GM18502 (cell line): ENCODE data around the gene IQSEC1.

Source experiments
- ATAC-seq: cut with Tn5 transposase; IDR thresholded peaks from one replicate; pipeline ENCODE4 v1.9.1; 2021; ENCODE audit warnings: mild to moderate bottlenecking; ENCODE audit not compliant: unreplicated experiment, poor library complexity

IQSEC1 gene

GRCh38 chr3:13071695-13072094 lies 1.5 kb downstream of the IQSEC1 start:
- ATAC-seq: peak; percentile 2

DNA sequence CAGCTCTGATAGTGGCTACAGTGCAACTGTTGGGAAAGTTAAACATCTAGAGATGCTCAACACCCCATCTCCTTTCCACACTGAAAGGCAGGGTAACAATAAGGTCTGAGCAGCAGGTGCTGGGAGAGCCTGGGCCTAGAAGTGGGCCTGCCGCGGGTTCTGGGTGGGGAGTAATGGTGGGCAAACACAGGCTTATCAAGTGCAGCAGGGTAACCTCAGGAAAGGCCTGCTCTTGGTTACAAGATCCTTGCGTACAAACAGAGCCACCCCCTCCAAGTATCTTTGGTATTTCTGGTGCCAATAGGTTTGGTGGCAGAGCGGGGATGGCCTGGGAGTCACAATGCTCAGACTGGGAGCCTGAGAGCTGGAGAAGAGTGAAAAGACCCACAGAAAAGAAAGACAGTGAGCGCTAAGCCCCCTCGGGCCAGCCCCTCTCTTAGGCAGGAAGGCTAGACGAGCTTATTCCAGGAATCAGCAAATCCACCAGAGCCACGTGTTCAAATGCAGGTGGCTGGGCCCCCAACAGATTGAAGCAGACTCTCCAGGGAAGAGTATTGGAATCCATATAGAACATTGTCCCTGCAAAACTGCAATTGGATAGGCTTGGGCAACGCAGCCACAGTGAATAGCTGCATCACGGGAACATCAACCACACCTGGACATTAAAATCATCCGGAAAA lies 2.7 kb downstream of the IQSEC1 start:
- no peak for ATAC-seq

DNA sequence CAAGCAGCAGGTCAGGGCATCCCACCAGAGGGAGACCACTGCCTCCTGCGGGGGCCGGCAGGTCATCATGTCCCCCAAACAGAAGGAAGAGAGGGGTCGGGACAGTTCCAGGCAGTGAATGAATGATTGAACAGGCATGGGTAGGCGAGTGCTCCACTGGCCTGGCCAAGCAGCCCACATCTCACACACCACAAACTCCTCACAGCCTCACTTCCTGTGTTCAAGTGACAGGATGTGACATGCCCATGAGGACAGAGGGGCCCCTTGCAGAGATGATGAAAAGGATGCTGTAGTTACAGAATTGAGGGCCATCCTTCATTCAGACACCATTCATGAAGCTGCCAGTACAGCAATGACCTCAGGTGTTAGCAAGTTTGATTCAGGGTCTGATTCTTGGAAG lies 3.7 kb downstream of the IQSEC1 start:
- peak; percentile 66 for ATAC-seq

GRCh38 chr3:13068269-13069010 lies 4.8 kb downstream of the IQSEC1 start:
- ATAC-seq: no peak

DNA sequence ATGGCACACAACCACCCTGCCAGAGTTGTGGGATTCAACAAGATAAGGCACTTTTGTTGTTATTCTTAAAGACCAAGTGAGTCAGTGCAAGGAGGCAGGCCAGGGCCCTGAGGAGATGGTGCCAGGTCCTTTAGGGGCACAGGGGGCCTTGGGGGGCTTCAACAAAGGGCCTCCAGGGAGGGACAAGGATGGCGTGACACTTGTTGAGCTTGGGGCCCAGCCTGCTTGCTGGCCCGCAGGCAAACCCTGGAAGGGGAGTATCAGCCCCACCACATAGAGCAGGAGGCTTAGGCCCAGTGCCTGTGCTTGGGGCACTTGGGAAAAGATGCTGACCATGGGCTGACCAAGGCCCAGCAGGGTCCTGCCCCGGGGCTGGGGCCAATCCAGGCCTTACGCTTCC lies 5.5 kb downstream of the IQSEC1 start:
- ATAC-seq: no peak

DNA sequence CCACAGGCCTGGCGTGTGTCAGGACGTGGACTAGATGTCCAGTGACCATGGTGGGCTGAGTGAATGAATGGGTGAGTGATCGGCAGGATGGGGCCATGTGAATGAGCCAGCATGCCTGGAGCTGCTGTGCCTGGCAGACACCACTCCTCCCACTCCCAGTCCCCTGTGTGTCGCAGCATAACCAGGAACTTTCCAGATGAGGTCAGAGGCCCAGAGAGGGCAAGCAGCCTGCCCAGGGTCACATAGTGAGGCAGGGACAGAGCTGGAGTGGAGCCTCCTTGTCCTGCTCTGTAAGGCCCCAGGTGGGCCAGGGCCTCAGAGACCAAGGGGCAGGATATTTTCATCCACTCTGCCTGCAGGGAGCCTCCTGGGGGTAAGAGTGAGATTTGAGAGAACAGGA lies 6.4 kb downstream of the IQSEC1 start:
- ATAC-seq: no peak

GRCh38 chr3:13066236-13066635 lies 7.0 kb downstream of the IQSEC1 start:
- no peak for ATAC-seq

- no peak for ATAC-seq
Measured at GRCh38 chr3:13065727-13066126, 7.5 kb downstream of the IQSEC1 start.

DNA sequence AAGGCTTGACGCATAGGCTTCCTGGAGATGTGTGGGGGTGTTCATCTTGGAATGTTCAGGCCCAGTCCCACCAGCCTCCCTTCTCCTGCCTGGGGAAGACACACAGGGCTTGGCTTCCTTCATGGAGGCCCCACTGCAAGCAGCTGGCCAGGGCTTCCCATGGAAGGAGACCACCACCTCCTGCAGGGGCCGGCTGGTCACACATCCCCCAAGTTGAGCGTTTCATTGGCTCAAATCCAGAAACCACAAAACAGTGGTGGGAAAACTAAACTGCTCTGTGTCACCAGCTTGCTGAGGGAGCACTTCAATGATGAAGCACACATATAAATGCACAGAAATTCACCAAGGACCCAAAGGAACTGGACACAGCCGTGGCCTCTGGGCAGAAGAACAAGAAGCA lies 8.3 kb downstream of the IQSEC1 start:
- no peak for ATAC-seq

DNA sequence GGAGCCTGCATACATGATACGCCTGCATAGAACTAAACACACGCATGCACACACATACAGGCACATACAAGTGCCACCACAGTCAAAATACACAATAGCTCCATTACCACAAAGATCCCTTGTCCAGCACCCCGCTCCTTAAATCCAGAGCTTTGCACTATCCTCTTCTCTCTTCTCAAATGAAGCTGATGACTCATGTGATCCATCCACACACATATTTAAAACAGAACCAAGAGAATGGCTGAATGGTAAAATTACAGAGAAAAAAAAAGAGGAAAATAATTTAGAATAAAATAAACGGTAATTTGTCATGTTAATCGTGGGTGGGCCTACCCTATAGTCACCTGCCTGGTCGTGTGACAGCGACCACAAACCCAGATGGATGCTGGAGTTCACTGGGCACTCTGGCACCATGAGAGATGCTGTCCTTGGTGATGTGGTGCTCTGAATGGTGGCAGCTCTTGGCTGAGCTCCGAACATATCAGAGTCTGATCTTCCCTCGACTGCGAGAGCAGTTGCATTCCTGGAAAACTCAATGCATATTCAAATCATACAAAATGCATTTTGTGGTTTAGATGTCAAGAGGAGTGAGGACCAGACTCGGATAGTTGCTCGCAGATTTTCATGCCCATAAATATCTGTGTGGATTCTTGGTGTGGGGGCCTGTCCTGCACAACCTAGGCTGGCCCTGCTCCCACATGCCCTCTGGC lies 8.9 kb downstream of the IQSEC1 start:
- no peak for ATAC-seq

GRCh38 chr3:13063225-13063624 lies 10.0 kb downstream of the IQSEC1 start:
- ATAC-seq: no peak

DNA sequence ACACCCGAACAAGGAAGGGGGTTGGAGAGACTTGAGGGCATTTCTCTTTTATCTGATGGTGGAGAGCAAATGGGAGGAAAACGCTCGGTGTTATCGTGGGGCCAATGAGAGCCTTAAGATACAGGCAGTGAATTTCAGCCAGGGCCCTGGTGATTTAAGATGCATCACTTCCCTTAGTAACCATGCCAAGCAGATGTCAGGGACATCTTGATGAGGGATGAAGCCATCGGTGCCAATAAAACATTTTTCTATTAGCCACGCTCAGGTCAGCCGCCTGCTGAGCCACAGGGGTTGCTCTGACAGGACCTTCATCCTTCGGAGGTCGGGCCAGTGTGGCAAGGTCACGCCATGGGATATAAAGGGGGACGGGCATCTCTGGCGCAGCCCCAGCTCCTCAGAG lies 10.6 kb downstream of the IQSEC1 start:
- no peak for ATAC-seq

DNA sequence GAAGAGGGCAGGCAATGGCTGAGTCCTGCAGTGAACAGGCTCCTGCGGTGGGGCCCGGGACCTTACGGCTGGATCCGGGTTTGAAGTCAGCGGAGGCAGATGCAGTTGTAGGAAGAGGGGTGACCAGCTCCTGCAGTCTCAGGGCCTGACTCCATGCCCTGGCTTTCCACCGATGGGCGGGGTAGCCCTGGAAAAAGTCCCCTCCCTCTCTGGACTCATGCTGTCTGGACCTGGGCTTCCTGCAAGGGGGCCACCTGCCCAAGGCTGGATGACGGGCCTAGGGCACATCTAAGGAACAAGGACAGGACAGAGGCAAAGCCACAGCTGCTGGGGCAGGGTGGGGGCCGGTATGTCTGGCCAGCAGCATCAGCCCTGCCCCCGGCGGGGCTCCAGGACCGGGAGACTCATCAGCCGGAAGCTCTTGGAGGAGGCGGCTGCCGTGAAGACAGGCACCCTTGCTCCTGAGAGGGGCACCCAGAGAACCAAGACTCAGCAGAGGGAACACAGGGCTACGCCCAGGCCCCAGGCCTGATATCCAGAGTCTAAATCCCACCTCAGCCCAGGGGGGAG lies 12.8 kb downstream of the IQSEC1 start:
- ATAC-seq: no peak

DNA sequence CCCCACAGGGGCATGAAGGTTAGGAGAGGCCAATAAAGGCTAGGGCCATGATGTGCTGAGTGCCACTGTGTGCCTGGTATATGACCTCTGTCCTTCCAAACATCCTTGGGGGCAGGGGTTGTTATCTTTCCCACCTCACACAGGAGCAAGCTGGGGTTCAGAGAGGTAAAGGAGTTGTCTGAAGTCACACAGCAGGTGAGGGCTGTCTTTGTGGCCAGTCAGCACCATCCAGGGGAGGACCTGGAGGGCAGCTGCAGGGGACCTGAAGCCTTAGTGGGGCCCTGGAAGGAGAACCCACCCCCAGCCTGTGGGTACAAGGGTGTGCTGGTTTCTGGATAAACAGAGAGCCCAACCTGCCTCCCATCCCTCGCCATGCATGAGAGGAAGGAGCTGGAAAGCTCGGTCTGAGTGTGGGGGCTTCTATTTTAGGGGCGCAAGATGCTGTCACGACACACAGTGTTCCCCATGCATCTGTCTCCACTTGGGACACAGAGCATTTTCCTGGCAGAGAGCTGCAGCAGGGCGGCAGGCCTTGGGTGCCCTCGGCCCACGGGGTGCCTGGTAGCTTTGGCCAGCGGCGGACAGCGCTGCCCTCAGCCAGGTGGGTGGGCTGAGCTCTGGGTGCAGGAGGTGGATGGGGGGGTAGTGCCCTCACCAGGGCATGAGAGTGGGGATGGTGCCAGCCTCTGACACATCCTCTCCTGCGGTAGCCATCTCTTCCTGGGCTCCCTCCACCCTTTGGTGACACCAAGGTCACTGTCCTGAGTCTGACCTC lies 14.7 kb downstream of the IQSEC1 start:
- no peak for ATAC-seq

- ATAC-seq: no peak
Measured at GRCh38 chr3:13057282-13058040, 15.8 kb downstream of the IQSEC1 start.

GRCh38 chr3:13055634-13056033 lies 17.6 kb downstream of the IQSEC1 start:
- ATAC-seq: no peak

DNA sequence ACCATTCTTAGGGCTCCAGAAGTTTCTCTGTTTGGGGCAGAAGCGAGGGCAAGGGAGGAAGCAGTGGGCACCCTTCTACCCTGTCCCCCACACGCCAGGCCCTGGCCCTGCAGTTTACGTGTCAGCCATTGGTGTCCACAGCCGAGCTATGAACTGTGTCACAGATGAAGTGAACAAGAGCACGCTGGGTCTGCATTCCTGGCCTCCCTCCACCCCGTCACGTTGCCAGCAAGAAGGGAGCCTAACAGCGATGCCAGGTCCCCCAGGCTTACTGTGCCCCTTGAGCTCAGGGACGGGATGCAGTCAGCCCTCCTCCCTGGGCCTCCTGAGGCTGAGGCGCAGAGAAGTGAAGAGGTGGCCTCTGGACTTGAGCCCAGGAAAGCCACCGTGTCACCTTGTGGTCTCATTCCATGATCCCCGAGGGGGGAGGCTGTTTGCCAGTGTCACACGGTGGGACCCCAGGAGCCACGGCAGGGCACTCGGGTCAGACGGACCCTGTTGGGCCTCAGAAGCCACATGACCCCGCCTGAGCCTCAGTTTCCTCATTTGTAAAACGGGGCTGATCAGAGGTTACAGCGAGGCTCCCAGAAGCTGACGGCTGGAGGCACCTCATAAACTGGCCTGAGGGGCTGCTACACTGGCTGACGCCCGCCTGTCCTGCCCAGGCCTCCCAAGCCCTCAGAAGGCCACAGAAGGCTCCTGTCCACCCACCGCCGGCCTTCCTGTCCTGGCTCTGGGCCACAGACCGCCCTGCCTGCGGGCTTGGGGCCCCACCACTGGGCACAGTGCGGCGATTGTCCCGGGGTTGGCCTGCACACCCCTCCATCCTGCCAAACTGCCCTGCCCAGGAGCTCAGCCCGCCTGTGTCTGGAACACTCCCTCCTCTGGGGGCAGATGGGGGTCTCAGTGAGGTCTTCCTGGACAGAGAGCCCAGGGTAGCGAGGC lies 18.6 kb downstream of the IQSEC1 start:
- ATAC-seq: no peak

- ATAC-seq: no peak
Measured at GRCh38 chr3:13053893-13054292, 19.3 kb downstream of the IQSEC1 start.

DNA sequence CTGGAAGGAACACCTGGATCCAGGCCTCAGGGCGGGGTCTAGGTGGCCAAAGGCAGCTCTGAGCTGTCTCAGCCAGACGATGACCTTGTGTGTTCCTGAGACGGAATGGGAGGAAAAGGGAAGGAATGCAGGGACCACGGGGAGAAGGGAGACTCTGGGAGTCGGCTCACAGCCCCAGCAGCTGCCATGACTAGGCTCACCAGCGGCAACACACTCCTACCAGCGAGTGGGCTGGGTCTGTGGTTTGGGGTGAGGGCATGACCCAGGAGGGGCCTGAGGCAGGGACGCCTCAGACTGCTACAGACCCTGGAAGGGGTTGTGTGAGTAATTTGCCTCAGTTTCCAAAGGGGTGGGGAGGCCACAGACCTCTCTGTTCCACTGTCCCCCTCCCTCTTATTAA lies 19.8 kb downstream of the IQSEC1 start:
- ATAC-seq: no peak
